BLaER1 (cell line): ENCODE measurements around the gene STOML2.

Source experiments
- H3K27ac ChIP-seq: shearing (Covaris generic); formaldehyde crosslinking; 2 replicates; pipeline ENCODE4 v1.8.1; 2022
- H3K27me3 ChIP-seq: shearing (Covaris generic); formaldehyde crosslinking; 2 replicates; pipeline ENCODE4 v1.8.1; 2022
- H3K36me3 ChIP-seq: shearing (Covaris generic); formaldehyde crosslinking; 2 replicates; pipeline ENCODE4 v1.8.1; 2022
- H3K4me1 ChIP-seq: shearing (Covaris generic); formaldehyde crosslinking; 2 replicates; pipeline ENCODE4 v1.8.1; 2022
- H3K4me2 ChIP-seq: shearing (Covaris generic); formaldehyde crosslinking; 2 replicates; pipeline ENCODE4 v1.8.1; 2022
- H3K4me3 ChIP-seq: shearing (Covaris generic); formaldehyde crosslinking; 2 replicates; pipeline ENCODE4 v1.8.1; 2022
- H3K9ac ChIP-seq: shearing (Covaris generic); formaldehyde crosslinking; 2 replicates; pipeline ENCODE4 v1.8.1; 2022
- H3K9me3 ChIP-seq: shearing (Covaris generic); formaldehyde crosslinking; 2 replicates; pipeline ENCODE4 v1.8.1; 2022
- H4K20me1 ChIP-seq: shearing (Covaris generic); formaldehyde crosslinking; 2 replicates; pipeline ENCODE4 v1.8.1; 2022
- Cebpa-rat ChIP-seq: shearing (Covaris generic); IDR thresholded peaks from 2 replicates; pipeline ENCODE4 v1.8.1; 2022

The STOML2 gene

GRCh38 chr9:35108461-35108860, 5.5 kb upstream of the STOML2 start:
- H3K4me2 ChIP-seq = no peak overlapping the region
- H3K27ac ChIP-seq = no peak overlapping the region
- H3K36me3 ChIP-seq = peaks cover 47% of the 10 kb centered on the region
- peak overlapping the region; percentile 22; the same call in 1 of the 2 replicates for H3K9ac ChIP-seq
- H3K4me3 ChIP-seq = no peak overlapping the region
- peaks cover 50% of the 10 kb centered on the region for H3K4me1 ChIP-seq
- H3K9me3 ChIP-seq = no peaks in the 10 kb centered on the region
- H3K27me3 ChIP-seq = no peaks in the 10 kb centered on the region
- no peak for TF ChIP-seq Cebpa-rat
- peaks cover 49% of the 10 kb centered on the region for H4K20me1 ChIP-seq

- H3K4me1 ChIP-seq = peaks cover 45% of the 10 kb centered on the region
- H3K36me3 ChIP-seq = peaks cover 47% of the 10 kb centered on the region
- peaks cover 42% of the 10 kb centered on the region for H4K20me1 ChIP-seq
- H3K9me3 ChIP-seq = no peaks in the 10 kb centered on the region
- no peak overlapping the region for H3K27ac ChIP-seq
- peak overlapping the region; percentile 22; the same call in 1 of the 2 replicates for H3K9ac ChIP-seq
- no peak overlapping the region for H3K4me2 ChIP-seq
- H3K27me3 ChIP-seq = no peaks in the 10 kb centered on the region
- H3K4me3 ChIP-seq = no peak overlapping the region
- no peak for TF ChIP-seq Cebpa-rat
These were observed 4.7 kb upstream of the STOML2 start for GRCh38 chr9:35107297-35108290.

- Histone ChIP-seq H3K9ac (no peak overlapping the region), H3K4me1 (peaks cover 48% of the 10 kb centered on the region)
- no peak for TF ChIP-seq Cebpa-rat
These were observed 3.4 kb upstream of the STOML2 start for GRCh38 chr9:35106343-35106730.

GRCh38 chr9:35105571-35106342, 2.8 kb upstream of the STOML2 start:
- Histone ChIP-seq H3K4me1 (peaks cover 49% of the 10 kb centered on the region), H4K20me1 (peaks cover 27% of the 10 kb centered on the region), H3K4me2 (no peak overlapping the region), H3K27ac (no peak overlapping the region), H3K9ac (no peak overlapping the region), H3K9me3 (no peaks in the 10 kb centered on the region), H3K36me3 (peaks cover 59% of the 10 kb centered on the region), H3K4me3 (no peak overlapping the region), H3K27me3 (no peaks in the 10 kb centered on the region)
- no peak for TF ChIP-seq Cebpa-rat

More at GRCh38 chr9:35106343-35106730, 3.4 kb upstream of the STOML2 start:
- Histone ChIP-seq H3K9me3 (no peaks in the 10 kb centered on the region), H3K4me2 (no peak overlapping the region), H3K36me3 (peaks cover 54% of the 10 kb centered on the region), H3K27me3 (no peaks in the 10 kb centered on the region), H3K4me3 (no peak overlapping the region), H3K27ac (no peak overlapping the region), H4K20me1 (peaks cover 33% of the 10 kb centered on the region)

- Histone ChIP-seq H3K9ac (no peak overlapping the region), H3K4me2 (no peak overlapping the region), H3K4me3 (no peak overlapping the region), H4K20me1 (peaks cover 21% of the 10 kb centered on the region), H3K36me3 (peaks cover 66% of the 10 kb centered on the region), H3K9me3 (no peaks in the 10 kb centered on the region), H3K4me1 (peaks cover 45% of the 10 kb centered on the region), H3K27me3 (no peaks in the 10 kb centered on the region), H3K27ac (no peak overlapping the region)
- no peak for TF ChIP-seq Cebpa-rat
These were observed 2.2 kb upstream of the STOML2 start for GRCh38 chr9:35105126-35105525.

- Histone ChIP-seq H4K20me1 (peaks cover 15% of the 10 kb centered on the region), H3K27ac (no peak overlapping the region), H3K4me2 (no peak overlapping the region), H3K4me3 (no peak overlapping the region), H3K36me3 (peaks cover 71% of the 10 kb centered on the region), H3K4me1 (peaks cover 40% of the 10 kb centered on the region), H3K9ac (no peak overlapping the region), H3K9me3 (no peaks in the 10 kb centered on the region), H3K27me3 (no peaks in the 10 kb centered on the region)
- no peak for TF ChIP-seq Cebpa-rat
These were observed 1.7 kb upstream of the STOML2 start for GRCh38 chr9:35104586-35104985.

- Histone ChIP-seq H3K4me3 (peak overlapping the region; percentile 90), H3K27me3 (no peaks in the 10 kb centered on the region), H3K36me3 (peaks cover 76% of the 10 kb centered on the region), H3K4me2 (peak overlapping the region; percentile 100), H3K9me3 (no peaks in the 10 kb centered on the region), H3K27ac (0 out of 2 replicates have a peak overlapping the region, but pooled peaks have one; percentile 38), H3K9ac (peak overlapping the region; percentile 63; the same call in 1 of the 2 replicates), H4K20me1 (0 out of 2 replicates have a peak, but pooled peaks cover 9% of the 10 kb centered on the region), H3K4me1 (peaks cover 34% of the 10 kb centered on the region)
- no peak for TF ChIP-seq Cebpa-rat
These were observed 795 bp upstream of the STOML2 start for GRCh38 chr9:35103660-35104191.

GRCh38 chr9:35102465-35102768, 514 bp downstream of the STOML2 start:
- Histone ChIP-seq H3K27me3 (no peaks in the 10 kb centered on the region), H4K20me1 (no peaks in the 10 kb centered on the region), H3K9me3 (no peaks in the 10 kb centered on the region), H3K4me3 (peak overlapping the region; percentile 90), H3K27ac (peak overlapping the region; percentile 90), H3K4me2 (peak overlapping the region; percentile 100), H3K36me3 (peaks cover 63% of the 10 kb centered on the region), H3K4me1 (peaks cover 34% of the 10 kb centered on the region), H3K9ac (peak overlapping the region; percentile 96)
- TF ChIP-seq Cebpa-rat = no peak

GRCh38 chr9:35097573-35097972, 5.4 kb downstream of the STOML2 start:
- no peak overlapping the region for H3K4me3 ChIP-seq
- H3K4me2 ChIP-seq = no peak overlapping the region
- peaks cover 53% of the 10 kb centered on the region for H3K36me3 ChIP-seq
- H3K4me1 ChIP-seq = peaks cover 41% of the 10 kb centered on the region
- no peaks in the 10 kb centered on the region for H4K20me1 ChIP-seq
- H3K27ac ChIP-seq = no peak overlapping the region
- no peaks in the 10 kb centered on the region for H3K9me3 ChIP-seq
- H3K9ac ChIP-seq = no peak overlapping the region
- no peak for TF ChIP-seq Cebpa-rat
- no peaks in the 10 kb centered on the region for H3K27me3 ChIP-seq
